Astrocyte of the spinal cord (primary cell): Measurements from ENCODE around the gene AIFM1.

Experiments used
- DNase-seq: peaks from one replicate; pipeline ENCODE4 v3.0.0; 2011; ENCODE audit warnings: low read depth, low spot score
- H3K4me3 ChIP-seq: 2 replicates; pipeline ENCODE4 v1.5.1; 2011; ENCODE audit warnings: low read depth, mild to moderate bottlenecking, low read length, moderate library complexity
- in situ Hi-C: cut with HindIII; loops from 2 replicates; pipeline ENCODE4 v1.10.0; 2017; ENCODE audit warnings: low sequenced_read_pairs
- TF ChIP-seq, protein P1 (sequence below): IDR thresholded peaks from 2 replicates; pipeline ENCODE4 v1.5.1; 2012; ENCODE audit warnings: low read depth, mild to moderate bottlenecking, low read length, inconsistent platforms

The AIFM1 gene

DNA sequence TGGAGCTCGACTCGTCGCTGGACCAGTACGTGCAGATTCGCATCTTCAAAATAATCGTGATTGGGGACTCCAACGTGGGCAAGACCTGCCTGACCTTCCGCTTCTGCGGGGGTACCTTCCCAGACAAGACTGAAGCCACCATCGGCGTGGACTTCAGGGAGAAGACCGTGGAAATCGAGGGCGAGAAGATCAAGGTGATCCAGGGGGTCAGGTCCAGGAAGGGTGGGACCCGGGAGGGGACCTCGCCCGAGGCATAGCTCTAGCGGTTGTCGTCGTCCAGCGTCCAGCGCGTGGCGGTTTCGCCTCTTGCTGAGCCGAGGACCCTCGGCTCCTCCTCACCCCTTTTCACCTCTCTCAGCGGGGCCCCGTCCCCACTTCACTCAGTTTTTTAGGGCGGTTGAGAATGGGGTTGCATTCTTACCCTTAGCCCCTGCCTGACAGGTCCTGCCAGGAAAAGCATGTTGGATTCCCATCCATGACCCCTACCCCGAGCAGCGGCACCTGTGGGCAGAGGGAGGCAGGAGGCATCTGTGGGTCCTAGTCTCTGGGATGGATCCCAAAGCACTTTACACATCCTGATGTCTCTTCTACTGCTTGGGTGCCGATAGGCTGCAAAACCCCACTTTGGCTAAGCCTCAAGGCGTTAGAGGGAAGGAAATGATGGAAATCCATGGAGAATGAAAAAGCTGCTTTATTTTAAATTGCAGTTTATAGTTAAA is 6.6 kb upstream of the AIFM1 start:
- DNase-seq = no peak
- TF ChIP-seq, protein P1, sequence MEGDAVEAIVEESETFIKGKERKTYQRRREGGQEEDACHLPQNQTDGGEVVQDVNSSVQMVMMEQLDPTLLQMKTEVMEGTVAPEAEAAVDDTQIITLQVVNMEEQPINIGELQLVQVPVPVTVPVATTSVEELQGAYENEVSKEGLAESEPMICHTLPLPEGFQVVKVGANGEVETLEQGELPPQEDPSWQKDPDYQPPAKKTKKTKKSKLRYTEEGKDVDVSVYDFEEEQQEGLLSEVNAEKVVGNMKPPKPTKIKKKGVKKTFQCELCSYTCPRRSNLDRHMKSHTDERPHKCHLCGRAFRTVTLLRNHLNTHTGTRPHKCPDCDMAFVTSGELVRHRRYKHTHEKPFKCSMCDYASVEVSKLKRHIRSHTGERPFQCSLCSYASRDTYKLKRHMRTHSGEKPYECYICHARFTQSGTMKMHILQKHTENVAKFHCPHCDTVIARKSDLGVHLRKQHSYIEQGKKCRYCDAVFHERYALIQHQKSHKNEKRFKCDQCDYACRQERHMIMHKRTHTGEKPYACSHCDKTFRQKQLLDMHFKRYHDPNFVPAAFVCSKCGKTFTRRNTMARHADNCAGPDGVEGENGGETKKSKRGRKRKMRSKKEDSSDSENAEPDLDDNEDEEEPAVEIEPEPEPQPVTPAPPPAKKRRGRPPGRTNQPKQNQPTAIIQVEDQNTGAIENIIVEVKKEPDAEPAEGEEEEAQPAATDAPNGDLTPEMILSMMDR = no peak
- in situ Hi-C loops = no loop called here
- peak overlapping the region; percentile 44 for H3K4me3 ChIP-seq

DNA sequence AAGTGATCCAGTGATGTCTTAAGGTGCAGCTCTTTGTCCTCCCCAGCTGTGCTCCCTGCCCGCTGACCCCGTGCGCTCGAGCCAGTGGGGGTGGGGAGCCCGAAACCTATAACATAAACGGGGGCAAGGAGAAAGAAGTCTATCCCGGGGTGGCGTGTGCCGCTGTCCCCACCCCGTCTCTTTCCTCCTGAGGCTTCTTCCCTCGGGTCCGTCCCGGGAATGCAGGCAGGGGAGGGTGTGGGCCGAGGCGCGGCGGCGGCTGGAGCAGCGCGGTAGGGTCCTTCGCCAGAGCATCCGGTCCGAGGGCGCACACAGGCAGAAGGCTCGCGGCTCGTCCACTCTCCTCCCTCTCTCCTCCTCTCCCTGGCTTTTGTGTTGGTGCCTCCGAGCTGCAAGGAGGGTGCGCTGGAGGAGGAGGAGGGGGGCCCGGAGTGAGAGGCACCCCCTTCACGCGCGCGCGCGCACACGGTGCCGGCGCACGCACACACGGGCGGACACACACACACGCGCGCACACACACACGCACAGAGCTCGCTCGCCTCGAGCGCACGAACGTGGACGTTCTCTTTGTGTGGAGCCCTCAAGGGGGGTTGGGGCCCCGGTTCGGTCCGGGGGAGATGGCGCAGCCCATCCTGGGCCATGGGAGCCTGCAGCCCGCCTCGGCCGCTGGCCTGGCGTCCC is 5.9 kb upstream of the AIFM1 start, which contains the start of gene RAB33A:
TSS of gene RAB33A (plus strand) at position 517 of the 681 bp plus-strand sequence. CDS start at position 618, 101 bp downstream.
- DNase-seq = no peak
- peak within 1 kb of the TSS; percentile 44 for H3K4me3 ChIP-seq
- in situ Hi-C loops = no loop called here
- TF ChIP-seq, protein P1 = no peak

DNA sequence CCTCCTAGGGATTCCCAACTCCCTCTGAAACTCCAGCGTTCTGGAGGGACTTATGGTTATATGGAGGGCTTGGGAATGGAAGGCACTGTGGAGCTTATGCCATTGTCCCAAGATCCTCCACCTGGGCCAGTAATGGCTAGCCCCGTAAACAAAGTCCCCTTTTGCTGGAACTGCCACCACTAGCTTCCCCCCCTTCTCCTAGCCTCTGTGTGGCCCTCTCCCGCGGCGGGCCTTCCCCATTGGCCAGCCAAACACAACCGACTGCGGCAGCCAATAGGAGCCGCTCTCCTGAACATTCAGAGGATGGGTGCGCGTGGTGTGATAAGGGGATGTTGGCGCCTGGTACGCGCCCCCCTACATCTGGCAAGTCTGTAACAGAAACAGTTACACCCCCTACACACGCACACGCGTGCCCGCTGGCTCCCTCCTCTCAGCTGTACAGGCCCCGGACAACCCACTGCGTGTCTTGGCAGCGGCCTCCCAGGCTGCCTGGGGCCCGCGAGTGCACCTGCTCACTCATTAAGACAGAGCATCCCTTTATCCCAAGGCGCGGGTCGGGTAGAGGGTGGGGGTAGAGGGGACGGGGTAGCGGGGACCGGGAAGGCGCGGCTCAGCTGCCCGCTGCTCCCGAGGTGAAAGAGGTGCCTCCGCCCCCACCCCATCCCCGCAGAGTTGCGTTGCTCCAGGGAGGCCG is 5.3 kb upstream of the AIFM1 start:
- H3K4me3 ChIP-seq = peak overlapping the region; percentile 44
- TF ChIP-seq, protein P1 = no peak
- in situ Hi-C loops = no loop called here
- no peak for DNase-seq

DNA sequence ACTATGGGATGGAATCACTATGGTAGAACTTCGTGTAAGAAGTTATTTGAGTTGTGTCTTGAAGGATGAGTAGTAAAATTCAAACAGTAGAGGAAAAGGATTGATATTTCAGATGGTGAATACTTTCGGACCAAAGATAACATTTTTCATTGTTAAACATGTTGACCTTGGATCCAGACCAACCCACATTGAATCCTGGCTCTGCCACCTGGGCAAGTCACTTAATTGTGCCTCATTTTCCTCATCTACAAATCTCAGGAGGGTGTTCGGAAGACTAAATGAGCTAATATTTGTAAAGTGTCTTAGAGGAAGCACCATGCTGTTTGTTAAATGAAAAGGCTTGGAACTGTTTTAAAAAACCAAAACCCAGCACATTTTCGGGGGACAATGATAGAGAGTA is 1.4 kb upstream of the AIFM1 start:
- in situ Hi-C loops = no loop called here
- peak overlapping the region; percentile 69 for H3K4me3 ChIP-seq
- no peak for DNase-seq
- TF ChIP-seq, protein P1 = no peak

DNA sequence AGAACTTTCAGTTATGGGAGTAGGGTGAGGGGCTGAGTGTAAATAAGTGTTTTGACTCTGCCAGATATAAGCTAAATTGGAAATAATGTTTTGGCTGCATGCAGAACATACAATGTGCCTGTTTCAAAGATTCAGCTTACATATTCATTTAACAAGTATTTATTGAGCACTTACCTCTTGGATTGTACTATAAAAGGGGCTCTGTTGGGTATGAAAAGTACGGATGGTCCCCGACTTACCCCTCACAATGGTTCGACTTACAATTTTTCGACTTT is 799 bp upstream of the AIFM1 start:
- no peak for DNase-seq
- peak overlapping the region; percentile 69 for H3K4me3 ChIP-seq
- in situ Hi-C loops = no loop called here
- TF ChIP-seq, protein P1 = no peak

DNA sequence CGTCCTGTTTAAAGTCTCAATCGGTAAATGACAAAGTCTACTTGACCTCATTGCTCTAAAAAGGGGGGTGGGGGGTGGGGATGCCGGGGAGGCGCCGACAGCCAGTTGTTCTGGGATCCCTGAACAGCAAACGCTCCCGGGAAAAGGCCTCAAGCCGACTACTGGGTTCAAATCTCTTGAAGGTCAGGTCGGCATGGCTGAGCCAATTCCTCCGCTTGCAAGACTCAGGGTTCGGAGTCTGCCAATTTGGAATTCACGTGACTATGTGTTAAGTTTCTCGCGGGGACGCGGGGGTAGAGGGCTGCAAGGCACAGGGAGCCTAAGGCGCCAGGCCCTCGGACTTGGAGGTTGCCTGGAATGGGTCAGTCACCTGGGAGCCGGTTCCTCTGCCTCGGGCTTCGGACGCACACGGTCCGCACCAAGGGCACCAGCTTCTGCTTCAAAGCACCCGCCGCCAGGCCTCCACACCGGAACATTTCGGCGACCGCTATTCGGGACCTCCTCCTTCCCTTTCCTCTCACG is 399 bp downstream of the AIFM1 start:
- TF ChIP-seq, protein P1 = no peak
- peak overlapping the region; percentile 69 for H3K4me3 ChIP-seq
- no peak for DNase-seq
- in situ Hi-C loops = no loop called here
